T47D (cell line): ENCODE measurements around the gene YPEL2.
"Not testable (repeated sequence)": the region's sequence is repeated elsewhere in the genome, so short reads cannot be mapped to it uniquely, and the experiment has no call there.

ENCODE experiments used
- DNase-seq, 2 experiments: peaks; one replicate each; pipeline versions ENCODE4 v3.0.0 to v3.0.0-alpha.2; 2011 to 2012; ENCODE audit warnings: low read depth in 1 of 2, low spot score in 1 of 2
- JUND ChIP-seq: IDR thresholded peaks from 2 replicates; pipeline ENCODE4 v1.6.1; 2012; ENCODE audit warnings: low read depth
- in situ Hi-C: cut with HindIII; loops from 2 replicates; pipeline ENCODE4 v1.10.0; 2016; ENCODE audit warnings: low sequenced_read_pairs, low pct_unique_long_range_greater_than_20kb

YPEL2 gene

GRCh38 chr17:59397316-59398073 is 66.0 kb downstream of the YPEL2 start:
- no peak for DNase-seq
- no peak for TF ChIP-seq JUND
- in situ Hi-C loops = no loop called here

- TF ChIP-seq JUND = no peak
Measured at GRCh38 chr17:59399914-59400313, 68.5 kb downstream of the YPEL2 start.

DNA sequence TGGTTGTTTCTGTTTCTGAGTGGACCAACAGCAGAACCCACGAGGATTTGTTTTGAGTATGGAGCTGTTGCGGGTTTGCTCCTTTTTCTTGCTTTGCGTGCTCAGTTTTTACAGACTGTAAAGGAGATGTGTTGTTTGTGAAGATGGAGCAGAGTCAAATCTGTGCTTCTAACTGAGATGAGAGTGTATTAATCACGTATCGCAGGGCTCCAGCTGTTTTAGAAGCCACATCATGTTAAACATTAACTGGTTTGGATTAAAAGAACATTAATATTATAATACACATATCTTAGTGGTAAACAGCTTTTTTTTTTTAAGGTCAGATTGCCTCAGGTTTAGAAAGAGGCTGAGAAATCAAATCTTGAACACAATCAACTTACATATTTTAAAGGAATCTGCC is 69.4 kb downstream of the YPEL2 start:
- no peak for TF ChIP-seq JUND
- in situ Hi-C loops = no loop called here
- no peak for DNase-seq

More at GRCh38 chr17:59399914-59400313, 68.5 kb downstream of the YPEL2 start:
- in situ Hi-C loops = no loop called here
- DNase-seq = no peak

DNA sequence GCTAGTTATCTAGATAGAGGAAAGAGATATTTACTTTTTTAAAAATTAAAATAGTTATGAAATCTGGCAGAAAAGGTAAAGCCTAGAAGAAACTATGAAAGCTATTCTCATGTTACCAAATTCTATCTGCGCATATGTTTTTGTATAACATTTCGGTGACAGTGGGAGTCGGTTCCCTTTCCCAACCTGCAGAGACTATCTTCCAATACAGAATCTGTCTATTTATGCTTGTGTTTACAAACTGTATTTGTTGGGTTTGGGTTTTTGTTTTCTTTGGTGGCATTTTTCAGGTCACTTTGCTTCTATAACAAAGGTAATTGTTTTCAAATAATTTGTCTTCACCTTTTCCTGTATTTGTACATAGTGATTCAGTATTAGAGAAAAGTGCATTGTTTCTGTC is 69.8 kb downstream of the YPEL2 start:
- in situ Hi-C loops = no loop called here
- no peak for TF ChIP-seq JUND
- no peak for DNase-seq

- in situ Hi-C loops = no loop called here
- no peak for TF ChIP-seq JUND
- DNase-seq = no peak
Measured at GRCh38 chr17:59401725-59402124, 70.3 kb downstream of the YPEL2 start.

- no peak for TF ChIP-seq JUND
- no peak for DNase-seq
- in situ Hi-C loops = no loop called here
Measured at GRCh38 chr17:59402760-59403159, 71.3 kb downstream of the YPEL2 start.

GRCh38 chr17:59404471-59404870 is 73.0 kb downstream of the YPEL2 start:
- no peak for TF ChIP-seq JUND
- in situ Hi-C loops = no loop called here

GRCh38 chr17:59405944-59406705 is 74.7 kb downstream of the YPEL2 start:
- in situ Hi-C loops = no loop called here
- no peak for TF ChIP-seq JUND
- DNase-seq = no peak

More at GRCh38 chr17:59404471-59404870, 73.0 kb downstream of the YPEL2 start:
- DNase-seq = no peak

DNA sequence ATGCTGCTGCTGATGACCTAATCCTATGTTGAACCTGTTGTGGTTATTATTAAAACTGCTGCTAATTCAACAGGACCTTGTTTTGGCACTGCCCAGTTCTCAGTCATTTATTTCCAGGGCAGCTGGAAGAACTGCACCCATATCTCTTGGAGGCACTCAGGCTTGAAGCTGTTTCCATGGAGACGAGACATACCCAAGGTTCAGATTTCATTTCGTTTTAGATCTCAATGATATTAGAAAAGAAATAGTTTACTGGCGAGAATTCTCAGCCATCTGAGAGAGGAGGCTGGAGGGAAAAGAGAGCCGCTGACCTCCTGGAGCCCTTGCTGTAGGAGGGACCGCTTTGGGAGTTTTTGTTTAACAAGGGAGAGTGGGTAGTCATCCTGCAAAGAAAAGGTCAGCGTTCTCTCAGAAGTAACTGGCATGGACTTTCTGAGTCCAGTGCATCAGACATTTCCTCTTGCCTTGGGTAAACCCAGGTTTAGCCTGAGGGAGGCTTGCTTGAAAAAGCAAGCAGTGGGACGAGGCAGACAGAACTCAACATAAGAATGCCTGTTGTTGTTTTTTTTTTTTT is 75.4 kb downstream of the YPEL2 start:
- in situ Hi-C loops = no loop called here
- no peak for TF ChIP-seq JUND

GRCh38 chr17:59409336-59410048 is 78.0 kb downstream of the YPEL2 start:
- in situ Hi-C loops = no loop called here
- TF ChIP-seq JUND = no peak
- DNase-seq = no peak

More for the DNA sequence above, 75.4 kb downstream of the YPEL2 start:
- peak; percentile 31 to 56 for DNase-seq

- DNase-seq = no peak
- no peak for TF ChIP-seq JUND
- in situ Hi-C loops = no loop called here
Measured at GRCh38 chr17:59410049-59410437, 78.6 kb downstream of the YPEL2 start.

- DNase-seq, in situ Hi-C loops: not testable (repeated sequence)
Measured at GRCh38 chr17:59412431-59412830, 81.0 kb downstream of the YPEL2 start.
